ENCODE measurements around the gene SH2D6. TPM values are rescaled to one million over a fixed set of nuclear protein-coding genes. Genes with fewer than 3 reads are reported as not detected.

SH2D6 gene
- total RNA-seq, 2 experiments from 2014 or later: 0.77 to 0.96 TPM

GRCh38 chr2:85419009-85419675, 628 bp downstream of the SH2D6 start:
- POLR2A ChIA-PET: interaction anchor here (0.7 to 15.2 kb wide), 14 partner anchors 9 to 222 kb away, joined by 3 to 331 read pairs (median 4); partner anchors contain the start of genes ELMOD3, MAT2A, RETSAT and TGOLN2
- no peak for ATAC-seq
- CTCF ChIA-PET: interaction anchor here (0.7 to 5.3 kb wide), 25 partner anchors 8 to 218 kb away, joined by 3 to 221 read pairs (median 7); partner anchors contain the start of genes MAT2A and VAMP8
- no peaks in the 10 kb centered on the region for H3K27me3 Mint-ChIP-seq
- H3K4me1 Mint-ChIP-seq (ENCODE audit: low read depth): peaks cover 25% of the 10 kb centered on the region
- peak overlapping the region; percentile 98 for H3K27ac Mint-ChIP-seq
- no peaks in the 10 kb centered on the region for H3K36me3 Mint-ChIP-seq (ENCODE audit: low read depth)
- no peak for DNase-seq
- no peaks in the 10 kb centered on the region for H3K9me3 Mint-ChIP-seq
- TF ChIP-seq CTCF (IDR thresholded peaks at IDR 0.05): no peak
- H3K4me3 Mint-ChIP-seq: peak overlapping the region; percentile 89
- intact Hi-C loops (cut with micrococcal nuclease): no loop called here

GRCh38 chr2:85420536-85421259, 2.2 kb downstream of the SH2D6 start:
- H3K4me1 Mint-ChIP-seq (ENCODE audit: low read depth): peaks cover 18% of the 10 kb centered on the region

GRCh38 chr2:85421260-85422071, 3.0 kb downstream of the SH2D6 start:
- TF ChIP-seq CTCF (IDR thresholded peaks at IDR 0.05): no peak
- POLR2A ChIA-PET: interaction anchor here (0.6 to 15.2 kb wide), 5 partner anchors 16 to 139 kb away, joined by 3 to 331 read pairs (median 6); partner anchors contain the start of genes GGCX and MAT2A
- H3K4me1 Mint-ChIP-seq (ENCODE audit: low read depth): peaks cover 18% of the 10 kb centered on the region
- H3K9me3 Mint-ChIP-seq: no peaks in the 10 kb centered on the region
- CTCF ChIA-PET: interaction anchor here (0.6 to 5.3 kb wide), 17 partner anchors 8 to 286 kb away, joined by 3 to 221 read pairs (median 4); partner anchors contain the start of gene MAT2A
- ATAC-seq: no peak
- H3K4me3 Mint-ChIP-seq: no peak overlapping the region
- intact Hi-C loops (cut with micrococcal nuclease): no loop called here
- no peaks in the 10 kb centered on the region for H3K27me3 Mint-ChIP-seq
- peak overlapping the region; percentile 73 for H3K27ac Mint-ChIP-seq
- no peaks in the 10 kb centered on the region for H3K36me3 Mint-ChIP-seq (ENCODE audit: low read depth)
- DNase-seq: no peak

More at GRCh38 chr2:85420536-85421259, 2.2 kb downstream of the SH2D6 start:
- POLR2A ChIA-PET: interaction anchor here (0.6 to 15.2 kb wide), 7 partner anchors 8 to 140 kb away, joined by 3 to 331 read pairs (median 5); partner anchors contain the start of genes GGCX and MAT2A
- Mint-ChIP-seq H3K27ac (peak overlapping the region; percentile 73), H3K9me3 (no peaks in the 10 kb centered on the region), H3K36me3 (ENCODE audit: low read depth) (no peaks in the 10 kb centered on the region), H3K27me3 (no peaks in the 10 kb centered on the region), H3K4me3 (peak overlapping the region; percentile 31)
- intact Hi-C loops (cut with micrococcal nuclease): loop anchor here (1.0 kb wide), 1 partner anchor 132 kb away; no protein-coding TSS in a partner anchor
- DNase-seq (peak; percentile 95), ATAC-seq (peak; percentile 74)
- CTCF ChIA-PET: interaction anchor here (0.6 to 5.3 kb wide), 36 partner anchors 8 to 287 kb away, joined by 3 to 221 read pairs (median 4); partner anchors contain the start of genes MAT2A and TMEM150A
- peak; percentile 97 for TF ChIP-seq CTCF (IDR thresholded peaks at IDR 0.05)

- Mint-ChIP-seq H3K27ac (no peak overlapping the region), H3K36me3 (ENCODE audit: low read depth) (no peaks in the 10 kb centered on the region), H3K9me3 (no peaks in the 10 kb centered on the region), H3K4me1 (ENCODE audit: low read depth) (peaks cover 18% of the 10 kb centered on the region), H3K27me3 (no peaks in the 10 kb centered on the region), H3K4me3 (no peak overlapping the region)
- ATAC-seq (no peak), DNase-seq (no peak)
- ChIA-PET CTCF (interaction anchor here (1.1 to 5.3 kb wide), 10 partner anchors 7 to 135 kb away, joined by 3 to 221 read pairs (median 16); partner anchors contain the start of gene MAT2A), POLR2A (interaction anchor here (1.6 to 24.1 kb wide), 5 partner anchors 16 to 139 kb away, joined by 4 to 382 read pairs (median 6); partner anchors contain the start of genes GGCX and MAT2A)
- no peak for TF ChIP-seq CTCF (IDR thresholded peaks at IDR 0.05)
- intact Hi-C loops (cut with micrococcal nuclease): no loop called here
These were observed 3.6 kb downstream of the SH2D6 start for GRCh38 chr2:85422072-85422457.
